MCF 10A (cell line): ENCODE data around the gene AGXT. TPM values are rescaled to one million over a fixed set of nuclear protein-coding genes. Genes with fewer than 3 reads are reported as not detected.
A peak's percentile ranks its signal among the peaks of the same experiment; 100 is the strongest.

Source experiments
- BruUV-seq: library from RNA; stranded (reverse); fragments of 400-500 nt; replicated peaks from 2 replicates; lab custom pipeline; 2021; lab: Mats Ljungman, UMichigan
- CTCF ChIA-PET: fragments of 300-600 bp; sonication (Branson Sonifier 250); formaldehyde crosslinking; extraction: SDS; loops from one replicate; lab custom pipeline; 2021; ENCODE audit warnings: antibody characterized with exemption, inconsistent platforms; lab: Yijun Ruan, JAX
- POLR2A ChIA-PET: fragments of 300-600, 350-650 bp; sonication (Branson Sonifier 250); formaldehyde crosslinking; extraction: SDS; loops from one replicate; lab custom pipeline; 2020; ENCODE audit warnings: antibody characterized with exemption, inconsistent platforms; lab: Yijun Ruan, JAX
- DNase-seq: peaks from one replicate; pipeline ENCODE4 v3.0.0-alpha.2; 2018; ENCODE audit not compliant: unreplicated experiment
- H3K27ac Mint-ChIP-seq: one replicate; pipeline ENCODE4 v1.8.0; 2022; ENCODE audit warnings: mild to moderate bottlenecking, low read depth, mixed read lengths; ENCODE audit not compliant: unreplicated experiment
- H3K27me3 Mint-ChIP-seq: one replicate; pipeline ENCODE4 v1.8.0; 2022; ENCODE audit warnings: mixed read lengths; ENCODE audit not compliant: insufficient read depth, unreplicated experiment
- H3K36me3 Mint-ChIP-seq: one replicate; pipeline ENCODE4 v1.8.0; 2022; ENCODE audit warnings: mild to moderate bottlenecking, moderate library complexity, mixed read lengths; ENCODE audit not compliant: insufficient read depth, unreplicated experiment
- H3K4me1 Mint-ChIP-seq: one replicate; pipeline ENCODE4 v1.8.0; 2022; ENCODE audit warnings: mixed read lengths; ENCODE audit not compliant: insufficient read depth, unreplicated experiment
- H3K4me3 Mint-ChIP-seq: one replicate; pipeline ENCODE4 v1.8.0; 2022; ENCODE audit warnings: mild to moderate bottlenecking, moderate library complexity, mixed read lengths; ENCODE audit not compliant: unreplicated experiment
- H3K9me3 Mint-ChIP-seq: one replicate; pipeline ENCODE4 v1.8.0; 2022; ENCODE audit warnings: mixed read lengths; ENCODE audit not compliant: unreplicated experiment
- intact Hi-C: fragments of 100-400 bp; cut with micrococcal nuclease; formaldehyde crosslinking; loops from 2 replicates; pipeline ENCODE4 v1.14.1; 2022
- total RNA-seq: library from RNA; stranded (reverse); gene quantifications from 2 replicates; pipeline ENCODE4 v1.2.3, GENCODE V29; 2022
- TF ChIP-seq, protein P1 (sequence below): fragments of 200-600 bp; IDR thresholded peaks from one replicate; pipeline ENCODE4 v1.8.0; 2022; ENCODE audit warnings: antibody characterized with exemption, mild to moderate bottlenecking; ENCODE audit not compliant: unreplicated experiment

AGXT gene
- total RNA-seq, 1 experiment from 2014 or later, result not detected

DNA sequence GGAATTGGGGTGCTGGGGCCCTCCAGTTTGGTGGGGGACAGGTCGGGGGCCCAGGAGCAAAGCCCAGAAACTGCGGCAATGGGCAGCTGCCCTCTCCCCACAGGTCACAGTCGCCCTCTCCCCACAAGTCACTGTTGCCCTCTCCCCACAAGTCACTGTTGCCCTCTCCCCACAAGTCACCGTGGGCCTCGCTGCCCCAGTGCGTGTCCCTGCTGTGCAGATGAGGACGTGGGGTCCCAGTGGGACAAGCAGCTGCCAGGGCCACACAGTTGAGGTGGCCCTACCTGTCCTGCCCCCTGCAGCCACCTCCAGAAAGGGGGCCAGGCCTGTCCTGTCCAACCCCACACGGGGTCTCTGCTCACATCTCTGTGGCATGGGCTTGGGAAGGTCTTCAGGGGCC is 13.0 kb upstream of the AGXT start:
- POLR2A ChIA-PET, result no interaction called here
- H3K9me3 Mint-ChIP-seq, result peaks cover 8% of the 10 kb centered on the region
- no peak overlapping the region for H3K27ac Mint-ChIP-seq
- no peaks in the 10 kb centered on the region for H3K27me3 Mint-ChIP-seq
- no TSS peak for BruUV-seq
- H3K4me1 Mint-ChIP-seq, result no peaks in the 10 kb centered on the region
- TF ChIP-seq, protein P1, sequence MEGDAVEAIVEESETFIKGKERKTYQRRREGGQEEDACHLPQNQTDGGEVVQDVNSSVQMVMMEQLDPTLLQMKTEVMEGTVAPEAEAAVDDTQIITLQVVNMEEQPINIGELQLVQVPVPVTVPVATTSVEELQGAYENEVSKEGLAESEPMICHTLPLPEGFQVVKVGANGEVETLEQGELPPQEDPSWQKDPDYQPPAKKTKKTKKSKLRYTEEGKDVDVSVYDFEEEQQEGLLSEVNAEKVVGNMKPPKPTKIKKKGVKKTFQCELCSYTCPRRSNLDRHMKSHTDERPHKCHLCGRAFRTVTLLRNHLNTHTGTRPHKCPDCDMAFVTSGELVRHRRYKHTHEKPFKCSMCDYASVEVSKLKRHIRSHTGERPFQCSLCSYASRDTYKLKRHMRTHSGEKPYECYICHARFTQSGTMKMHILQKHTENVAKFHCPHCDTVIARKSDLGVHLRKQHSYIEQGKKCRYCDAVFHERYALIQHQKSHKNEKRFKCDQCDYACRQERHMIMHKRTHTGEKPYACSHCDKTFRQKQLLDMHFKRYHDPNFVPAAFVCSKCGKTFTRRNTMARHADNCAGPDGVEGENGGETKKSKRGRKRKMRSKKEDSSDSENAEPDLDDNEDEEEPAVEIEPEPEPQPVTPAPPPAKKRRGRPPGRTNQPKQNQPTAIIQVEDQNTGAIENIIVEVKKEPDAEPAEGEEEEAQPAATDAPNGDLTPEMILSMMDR, result no peak
- H3K36me3 Mint-ChIP-seq, result no peaks in the 10 kb centered on the region
- intact Hi-C loops, result loop anchor here (10.0 kb wide), 1 partner anchor 359 kb away; no protein-coding TSS in a partner anchor
- no peak overlapping the region for H3K4me3 Mint-ChIP-seq
- no peak for DNase-seq
- CTCF ChIA-PET, result no interaction called here

DNA sequence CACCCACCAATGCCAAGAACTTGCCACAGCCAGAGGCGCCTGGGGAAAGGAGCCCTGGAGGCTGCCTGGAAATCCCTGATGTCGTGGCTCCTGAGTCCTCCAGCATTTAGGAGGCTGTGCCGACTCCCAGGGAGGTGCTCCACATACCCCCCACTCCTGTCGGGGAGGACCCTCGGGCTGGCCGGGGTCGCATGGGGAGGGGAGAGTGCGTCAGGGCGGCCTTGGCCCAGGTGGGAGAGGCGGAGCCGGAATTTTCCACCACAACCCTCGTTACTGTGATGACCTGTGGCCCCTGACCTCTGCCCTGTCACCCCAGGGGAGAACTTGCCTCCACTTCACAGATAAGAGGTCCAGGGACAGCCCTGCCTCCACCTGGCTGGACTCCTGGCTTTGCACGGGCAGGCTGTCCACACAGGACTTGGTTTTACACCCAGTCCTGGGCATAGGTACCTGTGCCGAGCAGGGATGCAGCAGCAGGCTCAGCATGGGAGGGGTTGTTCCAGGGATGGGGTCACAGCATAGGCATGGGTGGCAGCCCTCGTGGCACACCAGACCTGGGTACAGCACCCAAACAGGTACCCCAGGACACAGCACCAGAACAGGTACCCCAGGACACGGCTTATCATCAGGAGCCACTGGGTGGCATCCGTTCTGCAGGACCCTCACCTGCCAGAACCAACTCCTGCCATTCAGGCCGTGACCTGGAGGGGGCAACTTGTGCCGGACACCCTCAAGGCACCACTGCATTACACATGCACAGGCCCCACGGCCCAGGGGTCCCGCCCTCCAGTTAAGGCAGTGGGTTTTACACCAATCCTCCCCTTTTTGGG is 12.3 kb upstream of the AGXT start:
- no TSS peak for BruUV-seq
- DNase-seq, result no peak
- H3K9me3 Mint-ChIP-seq, result peaks cover 8% of the 10 kb centered on the region
- ChIA-PET CTCF (interaction anchor here (0.6 kb wide), 1 partner anchor 26 kb away, joined by 4 read pairs; no protein-coding TSS in a partner anchor), POLR2A (no interaction called here)
- intact Hi-C loops, result loop anchor here (10.0 kb wide), 1 partner anchor 358 kb away; no protein-coding TSS in a partner anchor
- no peaks in the 10 kb centered on the region for H3K4me1 Mint-ChIP-seq
- H3K4me3 Mint-ChIP-seq, result no peak overlapping the region
- TF ChIP-seq, protein P1, result peak; percentile 15
- no peak overlapping the region for H3K27ac Mint-ChIP-seq
- H3K27me3 Mint-ChIP-seq, result no peaks in the 10 kb centered on the region
- no peaks in the 10 kb centered on the region for H3K36me3 Mint-ChIP-seq

DNA sequence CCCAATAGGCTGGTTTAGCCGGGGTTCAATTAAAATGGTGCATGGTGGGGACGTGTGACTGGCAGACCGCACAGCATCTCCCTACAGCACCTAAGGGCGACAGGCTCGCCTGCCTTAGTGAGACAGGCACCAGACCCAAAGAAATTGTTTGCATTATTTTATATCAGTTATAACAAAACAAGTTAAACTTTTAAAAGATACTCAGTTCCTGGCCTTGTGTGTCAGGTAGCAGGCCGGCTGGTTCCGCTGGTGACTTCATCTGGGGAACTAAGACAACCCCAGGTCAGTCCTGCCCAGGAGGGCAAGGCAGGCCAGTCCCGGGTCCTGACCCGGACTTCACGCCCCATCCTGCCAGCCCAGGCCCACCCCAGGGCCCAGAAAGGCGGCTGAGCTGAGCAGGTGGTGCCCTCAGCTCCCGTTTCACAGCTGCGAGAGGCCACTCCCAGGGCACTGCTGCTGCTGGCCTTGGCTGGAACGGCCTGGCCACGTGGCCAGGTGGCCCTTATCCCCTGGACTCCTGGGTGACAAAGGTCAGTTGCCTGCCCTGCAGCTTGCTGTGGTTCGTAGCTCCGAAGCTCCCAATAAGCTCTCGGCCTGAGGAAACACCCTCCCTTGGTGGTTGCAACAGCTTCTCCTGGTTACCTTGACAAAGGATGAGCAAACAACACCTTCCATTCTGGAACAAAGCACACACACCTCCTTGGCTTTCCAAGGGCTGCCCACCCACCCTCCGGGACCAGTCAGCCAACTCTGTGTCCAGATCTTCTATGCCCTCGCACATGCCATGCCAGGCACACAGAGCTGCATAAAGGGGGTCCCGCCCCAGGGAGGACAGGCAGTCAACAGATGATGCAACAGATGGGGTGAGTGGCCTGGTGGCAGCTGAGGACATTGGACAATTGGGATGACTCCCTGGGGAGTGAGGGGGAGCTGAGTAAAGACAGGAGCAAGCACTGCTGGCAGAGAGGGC is 11.3 kb upstream of the AGXT start:
- peaks cover 8% of the 10 kb centered on the region for H3K9me3 Mint-ChIP-seq
- no peak overlapping the region for H3K27ac Mint-ChIP-seq
- POLR2A ChIA-PET, result no interaction called here
- no peaks in the 10 kb centered on the region for H3K4me1 Mint-ChIP-seq
- CTCF ChIA-PET, result interaction anchor here (0.6 to 0.8 kb wide), 2 partner anchors 25 to 132 kb away, joined by 3 to 4 read pairs; no protein-coding TSS in a partner anchor
- no TSS peak for BruUV-seq
- H3K27me3 Mint-ChIP-seq, result no peaks in the 10 kb centered on the region
- intact Hi-C loops, result loop anchor here (10.0 kb wide), 1 partner anchor 357 kb away; no protein-coding TSS in a partner anchor
- H3K4me3 Mint-ChIP-seq, result no peak overlapping the region
- TF ChIP-seq, protein P1, result no peak
- DNase-seq, result no peak
- H3K36me3 Mint-ChIP-seq, result no peaks in the 10 kb centered on the region
